ENCODE results near the gene CLSTN1. TPM values are rescaled to one million over a fixed set of nuclear protein-coding genes. Genes with fewer than 3 reads are reported as not detected.
"Not testable (repeated sequence)": the region's sequence is repeated elsewhere in the genome, so short reads cannot be mapped to it uniquely, and the experiment has no call there.

CLSTN1 gene
- polyA plus RNA-seq, 3 donors, result 143 to 163 (median 161) TPM

DNA sequence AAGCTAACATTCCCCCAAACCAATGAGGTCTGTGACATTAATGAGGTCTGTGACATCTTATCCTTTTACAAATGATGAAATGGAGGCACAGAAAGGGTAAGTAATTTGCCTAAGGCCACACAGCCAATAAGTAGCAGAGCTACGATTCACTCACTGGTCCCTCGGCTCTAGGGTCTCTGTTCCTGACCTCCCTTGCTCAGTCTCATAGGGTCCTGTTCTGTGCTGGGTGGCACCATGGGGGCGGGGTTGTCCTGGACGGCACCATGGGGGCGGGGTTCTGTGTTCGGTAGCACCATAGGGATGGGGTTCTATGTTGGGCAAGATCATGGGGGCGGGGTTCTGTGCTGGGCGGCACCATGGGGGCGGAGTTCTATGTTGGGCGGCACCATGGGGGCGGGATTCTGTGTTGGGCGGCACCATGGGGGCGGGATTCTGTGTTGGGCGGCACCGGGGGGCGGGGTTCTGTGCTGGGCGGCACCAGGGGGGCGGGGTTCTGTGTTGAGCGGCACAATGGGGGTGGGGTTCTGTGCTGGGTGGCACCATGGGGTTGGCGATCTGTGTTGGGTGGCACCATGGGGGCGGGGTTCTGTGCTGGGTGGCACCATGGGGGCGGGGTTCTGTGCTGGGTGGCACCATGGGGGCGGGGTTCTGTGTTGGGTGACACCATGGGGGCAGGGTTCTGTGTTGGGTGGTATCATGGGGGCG, 55.6 kb downstream of the CLSTN1 start:
- no peak for DNase-seq

GRCh38 chr1:9766759-9767442, 56.9 kb downstream of the CLSTN1 start:
- DNase-seq, result no peak

DNA sequence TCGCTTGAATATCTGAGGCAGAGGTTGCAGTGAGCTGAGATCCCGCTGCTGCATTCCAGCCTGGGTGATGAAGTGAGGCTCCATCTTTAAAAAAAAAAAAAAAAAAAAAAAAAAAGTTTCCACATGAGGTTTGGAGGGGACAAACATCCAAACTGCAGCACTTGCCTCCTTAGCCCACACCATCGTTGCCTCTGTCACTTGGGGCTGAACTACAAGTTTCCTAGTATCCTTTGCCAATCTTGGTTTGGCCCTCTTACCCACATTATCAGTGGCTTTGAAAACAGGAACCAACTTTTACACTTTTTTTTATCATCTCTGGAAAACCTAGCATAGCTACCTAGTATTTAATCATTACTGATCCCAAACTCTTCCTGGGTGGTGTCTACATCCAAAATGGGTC, 59.2 kb downstream of the CLSTN1 start:
- no peak for DNase-seq

- no peak for DNase-seq
Measured at GRCh38 chr1:9763914-9764313, 59.9 kb downstream of the CLSTN1 start.

- not testable (repeated sequence) for DNase-seq
Measured at GRCh38 chr1:9762446-9762845, 61.3 kb downstream of the CLSTN1 start.

DNA sequence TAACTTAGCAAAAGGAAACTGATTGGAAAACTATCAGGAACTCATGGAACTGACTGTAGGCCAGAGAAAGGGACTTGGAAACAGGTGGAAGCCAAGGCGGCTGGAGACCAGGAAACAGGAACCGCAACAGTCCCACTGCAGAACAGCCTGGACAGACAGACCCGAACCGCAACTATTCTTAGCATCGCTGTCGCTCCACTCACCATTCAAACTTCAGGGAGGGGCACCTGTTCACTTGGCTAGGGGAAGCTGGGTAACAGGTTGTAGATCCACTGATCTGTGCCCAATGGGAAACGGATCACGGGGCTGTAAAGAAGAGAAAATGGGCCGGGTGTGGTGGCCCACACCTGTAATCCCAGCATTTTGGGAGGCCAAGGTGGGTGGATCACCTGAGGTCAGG, 61.9 kb downstream of the CLSTN1 start:
- DNase-seq, result no peak

GRCh38 chr1:9760824-9761223, 62.9 kb downstream of the CLSTN1 start:
- DNase-seq, result no peak

GRCh38 chr1:9759939-9760338, 63.8 kb downstream of the CLSTN1 start:
- DNase-seq, result no peak

GRCh38 chr1:9758559-9759121, 65.1 kb downstream of the CLSTN1 start:
- DNase-seq, result no peak

- DNase-seq, result no peak
Measured at GRCh38 chr1:9755441-9755995, 68.2 kb downstream of the CLSTN1 start.

GRCh38 chr1:9753121-9753531, 70.6 kb downstream of the CLSTN1 start:
- DNase-seq, result no peak

GRCh38 chr1:9751971-9752370, 71.8 kb downstream of the CLSTN1 start:
- DNase-seq, result no peak

GRCh38 chr1:9749361-9749760, 74.4 kb downstream of the CLSTN1 start:
- DNase-seq, result no peak

DNA sequence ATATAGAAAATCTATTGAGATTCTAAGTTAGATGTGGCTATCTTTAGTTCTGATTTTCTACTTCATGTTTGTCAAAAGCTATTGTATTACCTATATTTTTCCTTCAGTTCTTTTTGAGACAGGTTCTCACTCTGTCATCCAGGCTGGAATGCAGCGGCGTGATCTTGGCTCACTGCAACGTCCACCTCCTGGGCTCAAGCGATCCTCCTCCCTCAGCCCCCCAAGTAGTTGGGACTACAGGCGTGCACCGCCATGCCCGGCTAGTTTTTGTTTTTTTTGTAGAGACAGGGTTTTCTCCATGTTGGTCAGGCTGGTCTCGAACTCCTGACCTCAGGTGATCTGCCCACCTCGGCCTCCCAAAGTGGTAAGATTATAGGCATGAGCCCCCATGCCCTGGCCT, 75.4 kb downstream of the CLSTN1 start:
- not testable (repeated sequence) for DNase-seq

- no peak for DNase-seq
Measured at GRCh38 chr1:9746651-9747050, 77.1 kb downstream of the CLSTN1 start.

GRCh38 chr1:9746211-9746610, 77.6 kb downstream of the CLSTN1 start:
- no peak for DNase-seq

GRCh38 chr1:9744106-9744799, 79.5 kb downstream of the CLSTN1 start:
- DNase-seq, result no peak

- DNase-seq, result no peak
Measured at GRCh38 chr1:9737671-9738070, 86.1 kb downstream of the CLSTN1 start.

DNA sequence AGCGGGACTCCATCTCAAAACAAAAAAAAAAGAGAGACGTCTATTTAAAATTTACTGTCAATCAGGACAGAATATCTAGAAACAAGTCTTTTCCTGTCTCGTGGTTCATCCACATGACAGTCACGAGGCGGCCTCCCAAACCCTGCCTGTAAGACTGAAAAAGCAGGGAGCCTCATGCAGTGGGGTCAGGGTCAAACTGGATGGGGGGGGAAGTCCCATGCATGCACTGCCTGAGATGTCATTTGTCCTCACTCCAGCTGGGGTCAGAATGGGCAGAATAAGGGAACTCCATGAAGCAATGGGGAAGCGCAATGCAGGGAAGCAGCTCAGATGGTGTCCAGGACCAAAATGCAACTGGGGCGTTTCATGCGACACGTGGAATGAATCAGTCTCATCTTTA, 86.7 kb downstream of the CLSTN1 start:
- no peak for DNase-seq

- DNase-seq, result no peak
Measured at GRCh38 chr1:9736241-9736640, 87.5 kb downstream of the CLSTN1 start.

DNA sequence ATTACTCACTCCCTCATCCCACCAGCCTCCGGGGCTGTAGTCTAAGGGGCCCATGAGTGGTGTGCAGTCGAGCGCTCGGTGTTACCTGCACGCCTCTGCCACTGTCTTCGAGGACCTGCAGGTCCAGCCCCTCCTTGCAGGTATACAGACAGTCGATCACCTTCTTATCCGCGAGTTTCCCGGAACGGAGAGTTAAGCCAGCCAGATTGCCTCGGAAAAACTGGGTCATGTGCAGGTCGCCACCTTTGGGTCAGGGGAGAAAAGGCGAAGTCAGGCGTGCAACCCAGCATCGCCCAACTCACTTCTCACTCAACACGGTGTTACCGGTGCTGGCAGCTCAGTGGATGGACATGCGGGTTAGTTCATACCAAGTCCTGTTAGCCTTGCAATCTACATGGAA, 88.0 kb downstream of the CLSTN1 start:
- DNase-seq, result no peak

DNA sequence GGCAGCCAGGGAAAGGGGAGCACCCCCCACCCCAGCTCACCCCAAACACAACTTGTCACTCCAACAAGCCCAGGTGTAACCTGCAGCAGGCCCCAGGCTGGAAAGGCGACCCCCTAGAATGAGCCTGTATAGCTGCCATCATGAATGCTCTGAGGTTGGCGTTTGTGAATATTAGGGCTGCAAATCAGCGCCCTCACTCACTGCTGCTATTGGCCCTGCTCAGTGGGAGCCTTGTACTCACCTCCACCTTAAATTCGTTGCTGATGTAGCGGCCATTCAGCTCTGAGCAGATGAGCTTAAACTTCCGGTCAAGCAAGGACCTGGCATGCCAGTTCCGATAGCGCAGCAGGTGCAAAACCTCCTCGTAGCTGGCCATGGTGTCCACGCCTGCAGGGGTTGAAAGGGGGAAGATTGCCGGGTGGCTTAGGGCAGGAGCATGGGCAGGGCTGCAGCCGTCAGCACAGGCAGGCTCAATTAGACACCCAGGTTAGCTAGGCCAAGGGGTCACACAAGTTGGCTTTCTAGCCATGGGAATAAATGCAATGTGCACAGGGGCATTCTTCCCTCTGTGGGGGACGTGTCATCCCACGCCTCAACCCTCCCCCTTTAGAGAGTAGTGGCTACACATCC, 90.5 kb downstream of the CLSTN1 start:
- DNase-seq, result no peak

Measured in renal pelvis (tissue), 4 donors.